Smooth muscle cell of the umbilical artery (primary cell): ENCODE data around the gene CYP20A1. TPM values are rescaled to one million over a fixed set of nuclear protein-coding genes. Genes with fewer than 3 reads are reported as not detected.

Experiments
- total RNA-seq: library from RNA; depleted of rRNA; stranded (reverse); fragments of >200 nt; gene quantifications from 2 replicates; pipeline ENCODE4 v1.2.3, GENCODE V29; 2014

Gene CYP20A1
- total RNA-seq: 46.0 and 49.4 TPM in 2 replicates

GRCh38 chr2:203238704-203239526, at the start of gene CYP20A1:
TSS of gene CYP20A1 (plus strand) at chr2:203239018. CDS start at chr2:203239063, 45 bp downstream.

GRCh38 chr2:203327901-203328759, 89.3 kb downstream of the CYP20A1 start, which contains the start of gene ABI2:
TSS of gene ABI2 (plus strand) at chr2:203328394. CDS start at chr2:203328515, 121 bp downstream.

Other genes starting within 250 kb of the CYP20A1 start
- 69.1 and 75.4 TPM in 2 replicates for gene NBEAL1, start 224.1 kb upstream of the CYP20A1 start, total RNA-seq
- 27.6 and 41.9 TPM in 2 replicates for gene ABI2, start 89.4 kb downstream of the CYP20A1 start, total RNA-seq